ENCODE results near the gene RSAD2. TPM values are rescaled to one million over a fixed set of nuclear protein-coding genes. Genes with fewer than 3 reads are reported as not detected.

The RSAD2 gene
- total RNA-seq, 1 donor from 2014 or later = 1.0 TPM

DNA sequence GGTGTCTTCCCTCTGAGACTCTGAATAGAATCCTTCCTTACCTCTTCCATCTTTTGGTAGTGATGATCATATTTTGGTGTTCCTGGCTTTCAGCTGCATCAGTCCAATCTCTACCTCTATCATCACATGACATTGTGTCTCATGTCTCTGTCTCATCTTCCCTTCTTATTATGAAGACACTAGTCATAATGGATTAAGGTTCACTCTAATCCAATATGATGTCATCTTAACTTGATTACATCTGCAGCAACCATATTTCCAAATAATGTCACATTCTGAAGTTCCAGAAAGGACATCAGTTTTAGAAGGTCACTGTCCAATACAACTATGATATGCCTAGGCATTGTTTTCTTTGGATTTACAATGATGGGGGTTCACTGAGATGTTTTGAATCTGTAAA is 43.4 kb upstream of the RSAD2 start:
- H3K27ac Mint-ChIP-seq (ENCODE audit: unreplicated experiment) = no peak overlapping the region
- H3K27me3 Mint-ChIP-seq (ENCODE audit: low read depth) = no peaks in the 10 kb centered on the region
- DNase-seq (ENCODE audit: low read depth, low spot score) = no peak
- peaks cover 1% of the 10 kb centered on the region for H3K4me1 Mint-ChIP-seq
- H3K36me3 Mint-ChIP-seq (ENCODE audit: low read depth) = peaks cover 30% of the 10 kb centered on the region
- H3K4me3 Mint-ChIP-seq = no peak overlapping the region
- TF ChIP-seq, protein P1, sequence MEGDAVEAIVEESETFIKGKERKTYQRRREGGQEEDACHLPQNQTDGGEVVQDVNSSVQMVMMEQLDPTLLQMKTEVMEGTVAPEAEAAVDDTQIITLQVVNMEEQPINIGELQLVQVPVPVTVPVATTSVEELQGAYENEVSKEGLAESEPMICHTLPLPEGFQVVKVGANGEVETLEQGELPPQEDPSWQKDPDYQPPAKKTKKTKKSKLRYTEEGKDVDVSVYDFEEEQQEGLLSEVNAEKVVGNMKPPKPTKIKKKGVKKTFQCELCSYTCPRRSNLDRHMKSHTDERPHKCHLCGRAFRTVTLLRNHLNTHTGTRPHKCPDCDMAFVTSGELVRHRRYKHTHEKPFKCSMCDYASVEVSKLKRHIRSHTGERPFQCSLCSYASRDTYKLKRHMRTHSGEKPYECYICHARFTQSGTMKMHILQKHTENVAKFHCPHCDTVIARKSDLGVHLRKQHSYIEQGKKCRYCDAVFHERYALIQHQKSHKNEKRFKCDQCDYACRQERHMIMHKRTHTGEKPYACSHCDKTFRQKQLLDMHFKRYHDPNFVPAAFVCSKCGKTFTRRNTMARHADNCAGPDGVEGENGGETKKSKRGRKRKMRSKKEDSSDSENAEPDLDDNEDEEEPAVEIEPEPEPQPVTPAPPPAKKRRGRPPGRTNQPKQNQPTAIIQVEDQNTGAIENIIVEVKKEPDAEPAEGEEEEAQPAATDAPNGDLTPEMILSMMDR (conservative IDR thresholded peaks at IDR 0.05) = no peak
- H3K9me3 Mint-ChIP-seq = peaks cover 43% of the 10 kb centered on the region

DNA sequence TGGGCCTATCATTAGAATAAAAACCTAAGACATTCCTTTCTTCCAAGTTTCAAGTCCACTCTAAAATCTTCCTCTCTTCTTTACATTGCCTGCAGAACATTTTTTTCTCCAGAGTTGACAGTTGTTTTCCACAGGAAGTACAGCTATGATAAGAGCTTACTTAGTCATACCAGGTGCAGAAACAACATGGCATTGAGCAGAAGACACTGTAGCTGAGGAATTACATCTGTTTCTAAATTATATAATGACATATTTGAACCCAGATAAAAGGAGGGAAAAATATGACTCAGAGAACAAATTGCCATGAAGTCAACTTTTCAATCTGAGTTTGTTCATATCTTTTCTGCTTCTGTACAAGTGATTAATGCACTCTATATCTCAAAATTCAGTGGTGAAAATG is 42.1 kb upstream of the RSAD2 start:
- no peaks in the 10 kb centered on the region for H3K4me1 Mint-ChIP-seq
- H3K9me3 Mint-ChIP-seq = peaks cover 43% of the 10 kb centered on the region
- no peak for DNase-seq (ENCODE audit: low read depth, low spot score)
- TF ChIP-seq, protein P1 (conservative IDR thresholded peaks at IDR 0.05) = no peak
- H3K27me3 Mint-ChIP-seq (ENCODE audit: low read depth) = no peaks in the 10 kb centered on the region
- no peak overlapping the region for H3K27ac Mint-ChIP-seq (ENCODE audit: unreplicated experiment)
- H3K4me3 Mint-ChIP-seq = no peak overlapping the region
- peaks cover 31% of the 10 kb centered on the region for H3K36me3 Mint-ChIP-seq (ENCODE audit: low read depth)

DNA sequence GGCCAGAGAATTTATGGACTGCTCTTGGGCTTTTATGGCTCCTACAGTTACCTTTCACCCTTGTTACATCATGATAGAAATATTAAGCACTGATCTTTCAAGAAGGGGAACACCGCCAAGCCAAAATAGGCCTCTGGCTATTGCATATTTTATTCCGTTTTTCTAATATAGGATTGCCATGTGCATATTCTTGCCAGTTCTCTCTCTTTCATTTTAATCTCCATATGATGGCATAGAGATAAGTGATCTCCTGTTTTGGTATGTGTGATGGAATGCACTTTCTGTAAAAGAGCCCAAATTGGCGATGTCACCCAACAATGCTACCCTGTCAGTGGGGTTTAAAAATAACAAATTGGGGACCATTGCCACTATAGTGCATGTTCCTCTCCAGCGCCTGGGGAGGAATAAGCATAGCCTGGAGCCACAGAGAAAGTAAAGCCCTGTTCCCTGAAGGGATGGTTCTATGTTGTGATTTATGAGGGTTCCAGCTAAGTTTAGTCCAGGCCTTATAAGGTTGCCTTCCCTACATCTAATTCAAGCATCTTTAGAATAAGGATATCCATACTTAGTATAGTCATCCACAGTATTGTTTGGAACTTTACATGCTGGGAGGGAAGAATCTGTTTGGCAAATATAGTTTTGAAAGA is 38.8 kb upstream of the RSAD2 start:
- no peak overlapping the region for H3K27ac Mint-ChIP-seq (ENCODE audit: unreplicated experiment)
- no peaks in the 10 kb centered on the region for H3K4me1 Mint-ChIP-seq
- no peaks in the 10 kb centered on the region for H3K27me3 Mint-ChIP-seq (ENCODE audit: low read depth)
- DNase-seq (ENCODE audit: low read depth, low spot score) = no peak
- TF ChIP-seq, protein P1 (conservative IDR thresholded peaks at IDR 0.05) = no peak
- peaks cover 22% of the 10 kb centered on the region for H3K36me3 Mint-ChIP-seq (ENCODE audit: low read depth)
- H3K4me3 Mint-ChIP-seq = no peak overlapping the region
- peaks cover 33% of the 10 kb centered on the region for H3K9me3 Mint-ChIP-seq

DNA sequence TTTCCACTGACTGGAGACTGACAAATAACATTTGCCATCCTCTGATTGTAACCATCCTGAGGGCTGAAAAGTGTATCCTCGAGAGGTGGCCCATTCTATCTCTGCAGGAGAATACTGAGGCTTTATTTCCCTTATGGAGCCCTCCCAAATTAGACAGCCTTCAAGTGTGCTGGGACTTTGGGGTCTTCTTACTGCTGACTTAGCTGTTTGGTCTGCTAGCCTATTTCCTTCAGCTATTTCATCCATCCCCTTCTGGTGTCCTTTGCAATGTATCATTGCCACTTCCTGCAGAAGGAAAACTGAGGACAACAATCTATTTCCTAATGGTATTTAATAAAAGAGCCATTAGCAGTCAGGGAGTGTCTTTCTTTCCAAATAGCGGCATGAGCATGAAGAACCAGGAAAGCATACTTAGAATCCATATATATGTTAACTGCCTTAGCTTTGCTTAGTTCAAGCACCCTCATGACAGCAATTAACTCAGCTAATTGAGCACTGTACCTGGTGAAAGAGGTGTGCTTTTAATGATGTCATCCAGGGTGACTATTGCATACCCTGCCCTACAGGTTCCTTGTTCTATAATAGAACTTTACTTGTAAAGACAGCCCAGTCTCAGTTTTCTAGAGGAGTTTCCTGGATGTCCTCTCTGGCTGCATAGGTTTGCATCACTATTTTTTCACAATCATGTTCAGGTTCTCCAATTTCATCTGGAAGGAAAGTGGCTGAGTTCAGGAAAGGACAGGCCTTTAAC is 35.9 kb upstream of the RSAD2 start:
- DNase-seq (ENCODE audit: low read depth, low spot score) = no peak
- Mint-ChIP-seq H3K4me1 (no peaks in the 10 kb centered on the region), H3K9me3 (peaks cover 40% of the 10 kb centered on the region)

DNA sequence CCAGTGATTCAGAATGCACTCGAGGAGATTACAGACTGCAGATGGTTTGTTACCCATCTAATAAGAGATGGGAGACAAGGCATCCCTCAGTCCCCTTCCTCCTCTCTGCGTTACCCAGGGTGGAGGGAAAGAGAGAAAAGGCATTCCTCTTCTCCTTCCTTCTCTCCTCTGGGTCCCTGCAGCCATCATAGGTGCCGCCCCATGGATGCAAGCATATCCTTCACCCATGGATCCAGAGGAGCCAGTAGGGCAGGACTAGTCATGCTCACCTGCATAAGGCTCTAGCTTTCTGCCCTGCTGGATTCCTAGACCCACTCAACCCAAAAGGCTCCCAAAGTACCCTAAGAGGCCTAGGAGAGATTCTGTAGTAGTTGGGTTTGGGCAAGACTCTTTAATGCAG is 32.3 kb upstream of the RSAD2 start:
- peaks cover 41% of the 10 kb centered on the region for H3K36me3 Mint-ChIP-seq (ENCODE audit: low read depth)
- no peak for DNase-seq (ENCODE audit: low read depth, low spot score)
- no peaks in the 10 kb centered on the region for H3K27me3 Mint-ChIP-seq (ENCODE audit: low read depth)
- H3K9me3 Mint-ChIP-seq = peaks cover 36% of the 10 kb centered on the region
- H3K4me3 Mint-ChIP-seq = no peak overlapping the region
- H3K4me1 Mint-ChIP-seq = no peaks in the 10 kb centered on the region
- TF ChIP-seq, protein P1 (conservative IDR thresholded peaks at IDR 0.05) = no peak
- H3K27ac Mint-ChIP-seq (ENCODE audit: unreplicated experiment) = no peak overlapping the region

More for the DNA sequence above, 35.9 kb upstream of the RSAD2 start:
- TF ChIP-seq, protein P1 (conservative IDR thresholded peaks at IDR 0.05) = no peak
- Mint-ChIP-seq H3K27ac (ENCODE audit: unreplicated experiment) (no peak overlapping the region), H3K4me3 (no peak overlapping the region), H3K27me3 (ENCODE audit: low read depth) (no peaks in the 10 kb centered on the region), H3K36me3 (ENCODE audit: low read depth) (peaks cover 33% of the 10 kb centered on the region)
